Neutrophil (primary cell): ENCODE measurements around the gene IFITM10.

Experiments used
- H3K27ac ChIP-seq: fragments of 200-600 bp; sonication (generic); 2 replicates; pipeline ENCODE4 v1.5.1; 2016; ENCODE audit warnings: mild to moderate bottlenecking, moderate library complexity
- H3K27me3 ChIP-seq: fragments of 200-600 bp; sonication (generic); 2 replicates; pipeline ENCODE4 v1.6.0; 2016; ENCODE audit warnings: mild to moderate bottlenecking
- H3K36me3 ChIP-seq: fragments of 200-600 bp; sonication (generic); 2 replicates; pipeline ENCODE4 v1.5.1; 2017
- H3K4me1 ChIP-seq, 2 experiments: fragments of 200-600 bp in 1 of 2; sonication (generic) in 1 of 2; 1 replicate in 1 of 2; 2 replicates in 1 of 2; pipeline versions ENCODE4 v1.5.1 to v1.6.1; 2013 to 2016; ENCODE audit warnings: low read depth in 1 of 2, low read length in 1 of 2, mild to moderate bottlenecking in 1 of 2, moderate library complexity in 1 of 2; ENCODE audit not compliant: control insufficient read depth in 1 of 2, insufficient read depth in 1 of 2
- H3K4me3 ChIP-seq, 2 experiments: fragments of 200-600 bp in 1 of 2; sonication (generic) in 1 of 2; 1 replicate in 1 of 2; 2 replicates in 1 of 2; pipeline ENCODE4 v1.5.1; 2013 to 2016; ENCODE audit warnings: low read depth in 1 of 2, low read length in 1 of 2, mild to moderate bottlenecking in 1 of 2, moderate library complexity in 1 of 2
- H3K9me3 ChIP-seq: fragments of 200-600 bp; sonication (generic); 2 replicates; pipeline ENCODE4 v1.5.1; 2016
- CTCF ChIP-seq: fragments of 200-600 bp; sonication (generic); IDR thresholded peaks from 2 replicates; pipeline ENCODE4 v1.5.1; 2016; ENCODE audit warnings: antibody characterized with exemption

Gene IFITM10

DNA sequence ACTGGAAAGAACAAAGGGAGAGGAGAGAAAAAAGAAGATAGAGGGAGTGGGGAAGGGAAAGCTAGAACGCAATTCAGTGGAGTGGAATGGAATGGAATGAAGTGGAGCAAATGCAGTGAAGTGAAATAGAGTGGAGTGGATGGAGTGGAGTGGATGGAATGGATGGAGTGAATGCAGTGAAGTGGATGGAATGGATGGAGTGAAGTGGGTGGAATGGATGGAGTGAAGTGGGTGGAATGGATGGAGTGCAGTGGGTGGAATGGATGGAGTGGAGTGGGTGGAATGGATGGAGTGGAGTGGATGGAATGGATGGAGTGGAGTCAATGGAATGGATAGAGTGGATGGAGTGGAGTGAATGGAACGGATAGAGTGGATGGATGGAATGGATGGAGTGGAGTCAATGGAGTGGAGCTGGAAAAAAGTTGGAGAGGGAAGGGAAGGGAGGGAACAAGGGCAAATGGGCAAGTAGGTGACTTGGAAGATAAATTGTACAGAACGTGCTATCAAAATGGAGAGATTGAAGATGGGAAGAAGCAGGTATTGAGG, 13.9 kb downstream of the IFITM10 start:
- no peak for TF ChIP-seq CTCF
- Histone ChIP-seq H3K36me3 (no peaks in the 10 kb centered on the region), H3K9me3 (no peaks in the 10 kb centered on the region), H3K4me3 (no peak overlapping the region), H3K27me3 (peaks cover 91% of the 10 kb centered on the region), H3K27ac (no peak overlapping the region), H3K4me1 (no peaks in the 10 kb centered on the region)

- H3K27me3 ChIP-seq: peaks cover 91% of the 10 kb centered on the region
- no peaks in the 10 kb centered on the region for H3K36me3 ChIP-seq
- H3K4me1 ChIP-seq: no peaks in the 10 kb centered on the region
- TF ChIP-seq CTCF: no peak
- no peak overlapping the region for H3K27ac ChIP-seq
- H3K9me3 ChIP-seq: no peaks in the 10 kb centered on the region
- no peak overlapping the region for H3K4me3 ChIP-seq
Observed at GRCh38 chr11:1735271-1735670, 15.1 kb downstream of the IFITM10 start.

DNA sequence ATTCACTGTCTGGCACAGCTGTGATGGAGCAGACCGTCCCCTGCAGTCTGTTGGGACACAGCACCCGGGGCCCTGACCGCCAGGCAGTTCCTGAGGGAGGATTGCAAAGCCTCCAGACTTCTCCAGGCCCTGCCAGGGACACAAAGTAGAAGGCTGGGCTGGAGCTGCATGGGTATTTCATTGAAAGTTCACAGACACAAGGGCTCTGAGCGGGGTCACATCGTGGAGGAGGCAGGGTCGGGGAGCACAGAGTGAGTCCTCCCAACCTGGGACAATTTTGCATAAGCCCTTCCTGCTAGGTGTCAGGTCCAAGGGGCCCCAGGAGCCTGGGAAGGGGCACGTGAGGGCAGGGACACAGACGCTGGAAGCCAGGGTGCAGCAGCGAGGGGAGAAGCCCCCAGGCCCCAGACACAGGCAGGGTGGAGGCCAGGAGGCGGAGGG, 15.7 kb downstream of the IFITM10 start:
- Histone ChIP-seq H3K27ac (no peak overlapping the region), H3K9me3 (no peaks in the 10 kb centered on the region), H3K4me1 (no peaks in the 10 kb centered on the region), H3K4me3 (no peak overlapping the region), H3K36me3 (no peaks in the 10 kb centered on the region), H3K27me3 (peaks cover 91% of the 10 kb centered on the region)
- no peak for TF ChIP-seq CTCF

GRCh38 chr11:1733716-1734640, 16.4 kb downstream of the IFITM10 start:
- no peak for TF ChIP-seq CTCF
- Histone ChIP-seq H3K4me1 (peaks cover 2 to 5% of the 10 kb centered on the region in 2 experiments), H3K9me3 (no peaks in the 10 kb centered on the region), H3K27me3 (peaks cover 91% of the 10 kb centered on the region), H3K4me3 (no peak overlapping the region), H3K27ac (no peak overlapping the region), H3K36me3 (no peaks in the 10 kb centered on the region)

- TF ChIP-seq CTCF: no peak
- Histone ChIP-seq H3K27ac (no peak overlapping the region), H3K4me1 (peaks cover 5 to 7% of the 10 kb centered on the region in 2 experiments), H3K27me3 (peaks cover 99% of the 10 kb centered on the region), H3K4me3 (no peak overlapping the region), H3K36me3 (no peaks in the 10 kb centered on the region), H3K9me3 (no peaks in the 10 kb centered on the region)
Observed at GRCh38 chr11:1733009-1733715, 17.2 kb downstream of the IFITM10 start.
